Breast epithelium (tissue), 4 donors: ENCODE results near the gene CPNE9. TPM values are rescaled to one million over a fixed set of nuclear protein-coding genes. Genes with fewer than 3 reads are reported as not detected.
"Not testable (repeated sequence)": the region's sequence is repeated elsewhere in the genome, so short reads cannot be mapped to it uniquely, and the experiment has no call there.

ENCODE experiments used
- DNase-seq, 2 donors: peaks; one replicate each; pipeline ENCODE4 v3.0.0-alpha.2; 2019; ENCODE audit warnings: low spot score in 2 of 2
- H3K27ac ChIP-seq, 2 donors: fragments of 200-600 bp; sonication (generic) in 1 of 2; one replicate each; pipeline ENCODE4 v1.5.1; 2016 to 2019; ENCODE audit warnings: mild to moderate bottlenecking in 1 of 2
- H3K27me3 ChIP-seq, 2 donors: fragments of 200-600 bp; sonication (generic) in 1 of 2; one replicate each; pipeline versions ENCODE4 v1.5.1 to v1.6.0; 2017 to 2019; ENCODE audit warnings: control low read depth in 1 of 2, mild to moderate bottlenecking in 1 of 2
- H3K36me3 ChIP-seq: fragments of 200-600 bp; one replicate; pipeline ENCODE4 v1.5.1; 2019
- H3K4me1 ChIP-seq, 2 donors: fragments of 200-600 bp; sonication (generic); one replicate each; pipeline ENCODE4 v1.5.1; 2016 to 2019; ENCODE audit warnings: control low read depth in 1 of 2
- H3K4me3 ChIP-seq, 3 donors: fragments of 200-600 bp; sonication (generic); 1 replicate in 2 of 3; 2 replicates in 1 of 3; pipeline ENCODE4 v1.5.1; 2016 to 2019; ENCODE audit warnings: mild to moderate bottlenecking in 3 of 3, moderate library complexity in 2 of 3
- H3K9me3 ChIP-seq, 2 donors: fragments of 200-600 bp; sonication (generic) in 1 of 2; one replicate each; pipeline ENCODE4 v1.5.1; 2016 to 2019; ENCODE audit warnings: control low read depth in 1 of 2
- CTCF ChIP-seq, 3 donors: fragments of 450-650 bp; IDR thresholded peaks; one replicate each; pipeline ENCODE4 v1.5.1; 2016 to 2017; ENCODE audit warnings: antibody characterized with exemption in 3 of 3, mild to moderate bottlenecking in 3 of 3, moderate library complexity in 3 of 3
- POLR2A ChIP-seq: fragments of 450-650 bp; IDR thresholded peaks from one replicate; pipeline ENCODE4 v1.6.1; 2016; ENCODE audit warnings: antibody characterized with exemption, mild to moderate bottlenecking, moderate library complexity
- POLR2AphosphoS5 ChIP-seq, 3 donors: sonication (generic); formaldehyde crosslinking; IDR thresholded peaks; one replicate each; pipeline ENCODE4 v1.6.1; 2017; ENCODE audit warnings: antibody characterized with exemption in 3 of 3
- intact Hi-C: fragments of 100-400 bp; cut with DNase I; formaldehyde crosslinking; loops from one replicate; pipeline ENCODE4 v1.15.1; 2023; ENCODE audit warnings: low total_unique reads
- total RNA-seq, 3 donors: library from RNA; depleted of rRNA; stranded (reverse); fragments of >200 nt; gene quantifications; one replicate each; pipeline ENCODE4 v1.1.0, GENCODE V29; 2016

CPNE9 gene
- total RNA-seq, 3 donors from 2014 or later, result not detected

DNA sequence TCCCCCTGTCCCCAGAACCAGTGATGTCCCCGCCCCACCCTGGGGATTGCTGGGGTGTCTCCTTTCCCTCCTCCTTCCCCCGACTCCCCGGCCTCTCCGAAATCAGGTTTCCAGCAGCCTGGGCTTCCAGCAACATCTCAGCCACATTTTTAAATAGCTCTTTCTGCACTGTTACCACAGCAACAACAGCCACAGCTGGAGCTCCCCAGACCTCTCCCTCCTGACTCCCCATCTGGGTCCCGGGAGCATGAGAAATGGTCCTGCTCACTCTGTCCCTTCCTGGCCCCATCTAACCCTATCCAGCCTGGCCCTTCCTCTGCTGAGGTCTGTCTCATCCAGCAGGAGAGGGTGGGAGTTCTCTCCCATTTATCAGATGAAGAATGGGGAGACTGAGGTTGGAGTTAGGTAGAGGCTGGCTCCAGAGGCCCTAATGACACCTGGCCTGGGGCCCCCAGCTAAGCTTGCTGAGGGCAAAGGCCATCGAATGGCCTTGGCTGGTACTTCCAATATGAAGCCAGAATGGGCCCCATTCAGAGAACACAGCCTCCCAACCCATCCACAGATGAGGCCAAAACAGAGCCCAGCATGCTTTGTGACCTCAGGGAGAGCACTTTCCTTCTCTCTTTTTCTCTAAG is 64.6 kb downstream of the CPNE9 start:
- H3K4me1 ChIP-seq, result peaks cover 0 to 3% of the 10 kb centered on the region in 2 donors
- H3K4me3 ChIP-seq, result peak overlapping the region in 1 of 3 donors; percentile 79
- no peak for TF ChIP-seq CTCF (IDR thresholded peaks at IDR 0.05)
- no peak for TF ChIP-seq POLR2AphosphoS5 (IDR thresholded peaks at IDR 0.05)
- no peak for TF ChIP-seq POLR2A
- H3K27ac ChIP-seq, result peak overlapping the region; percentile 79 to 93
- H3K36me3 ChIP-seq, result no peaks in the 10 kb centered on the region
- no peaks in the 10 kb centered on the region for H3K9me3 ChIP-seq
- intact Hi-C loops, result no loop called here
- no peaks in the 10 kb centered on the region for H3K27me3 ChIP-seq
- DNase-seq, result no peak

- Histone ChIP-seq H3K4me3 (peak overlapping the region; percentile 64 to 79 (median 78)), H3K4me1 (peaks cover 0 to 3% of the 10 kb centered on the region in 2 donors), H3K27me3 (no peaks in the 10 kb centered on the region), H3K27ac (peak overlapping the region; percentile 79 to 93), H3K9me3 (no peaks in the 10 kb centered on the region), H3K36me3 (no peaks in the 10 kb centered on the region)
- TF ChIP-seq POLR2AphosphoS5 (IDR thresholded peaks at IDR 0.05) (no peak), POLR2A (no peak), CTCF (IDR thresholded peaks at IDR 0.05) (no peak)
- DNase-seq, result peak in 1 of 2 donors; percentile 38
- intact Hi-C loops, result no loop called here
These were observed 65.4 kb downstream of the CPNE9 start for GRCh38 chr3:9769012-9769411.

GRCh38 chr3:9769426-9770275 is 66.0 kb downstream of the CPNE9 start, which contains the start of gene CAMK1:
Gene CAMK1, minus strand, starts transcription at chr3:9769947. Its CDS starts 2,198 bp downstream, at chr3:9767749.
- Histone ChIP-seq H3K27me3 (no peaks in the 10 kb centered on the region), H3K4me3 (peak within 1 kb of the TSS; percentile 64 to 79 (median 78)), H3K9me3 (no peaks in the 10 kb centered on the region), H3K36me3 (no peaks in the 10 kb centered on the region), H3K4me1 (peaks cover 0 to 3% of the 10 kb centered on the region in 2 donors), H3K27ac (peak within 1 kb of the TSS; percentile 79 to 93)
- TF ChIP-seq POLR2AphosphoS5 (IDR thresholded peaks at IDR 0.05) (peak in 2 of 3 donors; percentile 32 to 40), POLR2A (no peak)
- intact Hi-C loops, result loop anchor here (1.0 kb wide), 1 partner anchor 46 kb away; no protein-coding TSS in a partner anchor
- DNase-seq, result peak; percentile 69 to 81

DNA sequence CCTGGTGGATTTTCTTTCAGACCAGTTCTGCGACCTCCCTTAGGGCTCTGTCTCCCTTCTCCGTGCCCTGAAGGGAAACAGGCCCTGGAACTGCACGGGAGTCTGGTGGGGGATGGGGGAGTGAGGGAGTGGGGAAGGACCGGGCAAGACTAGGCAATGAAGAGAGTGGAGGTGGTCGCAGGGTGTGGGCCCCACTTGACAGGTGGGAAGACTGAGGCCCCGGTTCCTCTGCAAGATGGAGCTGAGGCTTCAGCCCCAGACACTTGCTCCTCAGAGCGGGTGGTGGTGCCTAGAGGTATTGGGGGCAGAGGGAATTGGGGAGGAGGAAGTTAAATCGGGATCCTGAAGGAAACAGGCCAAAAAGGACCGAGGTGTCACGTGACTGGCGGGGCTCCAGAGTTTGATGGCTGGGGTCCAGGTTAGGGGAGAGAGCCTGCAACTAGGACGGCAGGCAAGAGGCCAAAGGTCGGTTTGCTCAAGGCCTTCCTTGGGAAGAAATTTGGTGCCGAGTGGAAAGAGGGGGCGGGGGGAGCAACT is 66.7 kb downstream of the CPNE9 start:
- H3K27me3 ChIP-seq, result no peaks in the 10 kb centered on the region

GRCh38 chr3:9771007-9771406 is 67.4 kb downstream of the CPNE9 start:
- peak overlapping the region in 1 of 2 donors; percentile 79 for H3K27ac ChIP-seq
- H3K36me3 ChIP-seq, intact Hi-C loops, H3K4me3 ChIP-seq, H3K4me1 ChIP-seq, H3K27me3 ChIP-seq, DNase-seq, H3K9me3 ChIP-seq: not testable (repeated sequence)

More for the DNA sequence above, 66.7 kb downstream of the CPNE9 start:
- H3K36me3 ChIP-seq, result no peaks in the 10 kb centered on the region
- peak overlapping the region; percentile 64 to 79 (median 78) for H3K4me3 ChIP-seq
- peak overlapping the region; percentile 79 to 93 for H3K27ac ChIP-seq
- peak; percentile 64 to 77 for DNase-seq
- TF ChIP-seq CTCF (IDR thresholded peaks at IDR 0.05), result no peak
- TF ChIP-seq POLR2AphosphoS5 (IDR thresholded peaks at IDR 0.05), result peak; percentile 29 to 37 (median 34)
- intact Hi-C loops, result loop anchor here (1.0 kb wide), 1 partner anchor 45 kb away; no protein-coding TSS in a partner anchor
- peaks cover 0 to 3% of the 10 kb centered on the region in 2 donors for H3K4me1 ChIP-seq
- no peaks in the 10 kb centered on the region for H3K9me3 ChIP-seq
